Liver (tissue), 9 donors: ENCODE measurements around the gene GCDH. TPM values are rescaled to one million over a fixed set of nuclear protein-coding genes. Genes with fewer than 3 reads are reported as not detected.

Experiments used
- DNase-seq: peaks from one replicate; pipeline ENCODE4 v3.0.0-alpha.2; 2017; ENCODE audit warnings: low spot score
- H3K27ac ChIP-seq, 2 donors: one replicate each; pipeline ENCODE4 v1.7.0; 2013; ENCODE audit warnings: inconsistent platforms in 2 of 2, low read length in 2 of 2, control low read depth in 1 of 2, low read depth in 1 of 2, mild to moderate bottlenecking in 1 of 2
- H3K27me3 ChIP-seq, 4 donors: one replicate each; pipeline versions ENCODE4 v1.6.1 to v1.7.0; 2013; ENCODE audit warnings: low read length in 3 of 4, inconsistent platforms in 1 of 4, mild to moderate bottlenecking in 1 of 4, moderate library complexity in 1 of 4; ENCODE audit not compliant: control insufficient read depth in 4 of 4, insufficient read depth in 4 of 4
- H3K36me3 ChIP-seq, 4 donors: one replicate each; pipeline versions ENCODE4 v1.6.1 to v1.7.0; 2013; ENCODE audit warnings: low read length in 3 of 4, mild to moderate bottlenecking in 3 of 4, low read depth in 1 of 4, moderate library complexity in 1 of 4; ENCODE audit not compliant: control insufficient read depth in 4 of 4, insufficient read depth in 3 of 4
- H3K4me1 ChIP-seq, 4 donors: one replicate each; pipeline versions ENCODE4 v1.6.1 to v1.7.0; 2013; ENCODE audit warnings: low read length in 3 of 4, mild to moderate bottlenecking in 3 of 4, moderate library complexity in 1 of 4; ENCODE audit not compliant: control insufficient read depth in 4 of 4, insufficient read depth in 4 of 4
- H3K4me3 ChIP-seq, 3 donors: one replicate each; pipeline versions ENCODE4 v1.6.1 to v1.7.0; 2013; ENCODE audit warnings: low read length in 3 of 3, control low read depth in 1 of 3, low read depth in 1 of 3, mild to moderate bottlenecking in 1 of 3
- H3K9ac ChIP-seq, 2 donors: one replicate each; pipeline ENCODE4 v1.7.0; 2013; ENCODE audit warnings: low read length in 2 of 2, mild to moderate bottlenecking in 2 of 2, moderate library complexity in 2 of 2, control low read depth in 1 of 2, low read depth in 1 of 2
- H3K9me3 ChIP-seq, 4 donors: one replicate each; pipeline versions ENCODE4 v1.6.1 to v1.7.0; 2013; ENCODE audit warnings: low read length in 3 of 4; ENCODE audit not compliant: control insufficient read depth in 4 of 4
- ATF3 ChIP-seq: IDR thresholded peaks from 2 replicates; pipeline ENCODE4 v1.6.1; 2016; ENCODE audit warnings: antibody characterized with exemption
- CTCF ChIP-seq: fragments of 150-350 bp; IDR thresholded peaks from 2 replicates; pipeline ENCODE4 v1.5.1; 2017; ENCODE audit warnings: improper control_type of control experiment, low read depth, low read length; ENCODE audit not compliant: missing input control
- EGR1 ChIP-seq, 2 donors: IDR thresholded peaks; 2 replicates each; pipeline ENCODE4 v1.6.1; 2016 to 2018; ENCODE audit warnings: antibody characterized with exemption in 2 of 2, low read depth in 2 of 2
- FOXA1 ChIP-seq: IDR thresholded peaks from 2 replicates; pipeline ENCODE4 v1.6.1; 2016; ENCODE audit warnings: antibody characterized with exemption
- FOXA2 ChIP-seq: IDR thresholded peaks from 2 replicates; pipeline ENCODE4 v1.6.1; 2016; ENCODE audit warnings: antibody characterized with exemption
- GABPA ChIP-seq, 2 donors: IDR thresholded peaks in 1 of 2; conservative IDR thresholded peaks in 1 of 2; 2 replicates each; pipeline ENCODE4 v1.6.1; 2016; ENCODE audit warnings: antibody characterized with exemption in 2 of 2, mild to moderate bottlenecking in 1 of 2, moderate library complexity in 1 of 2
- HNF4A ChIP-seq, 2 donors: conservative IDR thresholded peaks; 2 replicates each; pipeline ENCODE4 v1.6.1; 2016; ENCODE audit warnings: antibody characterized with exemption in 2 of 2, mild to moderate bottlenecking in 2 of 2
- HNF4G ChIP-seq: IDR thresholded peaks from 2 replicates; pipeline ENCODE4 v1.6.1; 2016; ENCODE audit warnings: antibody characterized with exemption
- JUND ChIP-seq, 2 donors: IDR thresholded peaks; 2 replicates each; pipeline ENCODE4 v1.6.1; 2016; ENCODE audit warnings: antibody characterized with exemption in 2 of 2
- MAX ChIP-seq: IDR thresholded peaks from 2 replicates; pipeline ENCODE4 v1.6.1; 2016; ENCODE audit warnings: antibody characterized with exemption
- NR2F2 ChIP-seq: IDR thresholded peaks from 2 replicates; pipeline ENCODE4 v1.6.1; 2016; ENCODE audit warnings: antibody characterized with exemption
- RAD21 ChIP-seq, 2 donors: IDR thresholded peaks; 2 replicates each; pipeline ENCODE4 v1.6.1; 2016; ENCODE audit warnings: antibody characterized with exemption in 2 of 2, mild to moderate bottlenecking in 2 of 2
- REST ChIP-seq: IDR thresholded peaks from 2 replicates; pipeline ENCODE4 v1.6.1; 2016; ENCODE audit warnings: antibody characterized with exemption, mild to moderate bottlenecking
- RXRA ChIP-seq, 2 donors: IDR thresholded peaks; 2 replicates each; pipeline ENCODE4 v1.6.1; 2017 to 2018; ENCODE audit warnings: antibody characterized with exemption in 2 of 2, mild to moderate bottlenecking in 1 of 2
- SP1 ChIP-seq: IDR thresholded peaks from 2 replicates; pipeline ENCODE4 v1.6.1; 2018; ENCODE audit warnings: antibody characterized with exemption, mild to moderate bottlenecking
- TAF1 ChIP-seq: conservative IDR thresholded peaks from 2 replicates; pipeline ENCODE4 v1.6.1; 2016; ENCODE audit warnings: antibody characterized with exemption, mild to moderate bottlenecking
- YY1 ChIP-seq: IDR thresholded peaks from 2 replicates; pipeline ENCODE4 v1.6.1; 2016; ENCODE audit warnings: antibody characterized with exemption, mild to moderate bottlenecking
- ZBTB33 ChIP-seq: IDR thresholded peaks from 2 replicates; pipeline ENCODE4 v1.6.1; 2016; ENCODE audit warnings: antibody characterized with exemption
- WGBS: extraction: QIAGEN DNeasy Blood & Tissue Kit; methylation state at CpG from one replicate; pipeline ENCODE4 v1.1.7; 2013; 5-methylcytosine and 5-hydroxymethylcytosine counted together
- polyA plus RNA-seq, 2 donors: library from polyadenylated mRNA; stranded (reverse) in 1 of 2; unstranded in 1 of 2; fragments of 200-250 nt in 1 of 2; fragments of >200 nt in 1 of 2; fragmentation: Nextera tagmentation in 1 of 2; extraction: Ambion mirVana in 1 of 2; gene quantifications; one replicate each; pipeline versions ENCODE4 v1.2.1 to v1.2.3, GENCODE V29; 2013 to 2015
- total RNA-seq, 2 donors: library from RNA; depleted of rRNA; stranded (reverse); fragments of >200 nt; gene quantifications; one replicate each; pipeline ENCODE4 v1.2.3, GENCODE V29; 2014
- donor health status: healthy.
- donor health status: healthy.
- donor health status: healthy.
- donor health status: healthy.
- donor health status: healthy.

Gene GCDH
- total and polyA plus RNA-seq, 4 donors, result 65.8 to 118 (median 78.1) TPM

GRCh38 chr19:12864721-12865715, 25.9 kb upstream of the GCDH start:
- Histone ChIP-seq H3K27ac (no peak overlapping the region), H3K9ac (no peak overlapping the region), H3K9me3 (no peaks in the 10 kb centered on the region), H3K36me3 (no peaks in the 10 kb centered on the region), H3K27me3 (no peaks in the 10 kb centered on the region), H3K4me1 (peaks cover 0 to 8% (median 5%) of the 10 kb centered on the region in 4 donors), H3K4me3 (no peak overlapping the region)
- 75% methylated on average over 34 of the region's 34 CpGs for WGBS
- TF ChIP-seq HNF4G, result no peak
- TF ChIP-seq FOXA2, result no peak
- TF ChIP-seq HNF4A (conservative IDR thresholded peaks at IDR 0.05), result peak; percentile 19 to 69
- TF ChIP-seq EGR1 (IDR thresholded peaks at IDR 0.05; ENCODE audit: low read depth in 2 of 2), result no peak
- TF ChIP-seq TAF1, result no peak
- peak; percentile 40 for TF ChIP-seq CTCF
- no peak for TF ChIP-seq ZBTB33
- TF ChIP-seq GABPA (IDR thresholded peaks at IDR 0.05 in 1 of 2, conservative IDR thresholded peaks at IDR 0.05 in 1 of 2), result peak in 1 of 2 donors; percentile 41
- no peak for TF ChIP-seq FOXA1
- peak; percentile 44 for TF ChIP-seq YY1
- no peak for TF ChIP-seq JUND (IDR thresholded peaks at IDR 0.05)
- TF ChIP-seq MAX, result no peak
- TF ChIP-seq ATF3, result no peak
- peak; percentile 35 to 78 for TF ChIP-seq RAD21 (IDR thresholded peaks at IDR 0.05)
- TF ChIP-seq RXRA (IDR thresholded peaks at IDR 0.05), result peak in 1 of 2 donors; percentile 42
- no peak for TF ChIP-seq REST
- TF ChIP-seq SP1, result no peak
- TF ChIP-seq NR2F2, result no peak
- no peak for DNase-seq
